ENCODE measurements around the gene GBA2.

Gene GBA2

GRCh38 chr9:35687306-35687705 is 61.7 kb downstream of the GBA2 start:
- Mint-ChIP-seq H3K4me1 (peaks cover 76% of the 10 kb centered on the region), H3K9me3 (no peaks in the 10 kb centered on the region), H3K36me3 (ENCODE audit: low read depth) (peaks cover 45% of the 10 kb centered on the region), H3K27ac (peak overlapping the region; percentile 38), H3K27me3 (ENCODE audit: low read depth, poor library complexity) (no peaks in the 10 kb centered on the region), H3K4me3 (peak overlapping the region; percentile 75)
- TF ChIP-seq, protein P1, sequence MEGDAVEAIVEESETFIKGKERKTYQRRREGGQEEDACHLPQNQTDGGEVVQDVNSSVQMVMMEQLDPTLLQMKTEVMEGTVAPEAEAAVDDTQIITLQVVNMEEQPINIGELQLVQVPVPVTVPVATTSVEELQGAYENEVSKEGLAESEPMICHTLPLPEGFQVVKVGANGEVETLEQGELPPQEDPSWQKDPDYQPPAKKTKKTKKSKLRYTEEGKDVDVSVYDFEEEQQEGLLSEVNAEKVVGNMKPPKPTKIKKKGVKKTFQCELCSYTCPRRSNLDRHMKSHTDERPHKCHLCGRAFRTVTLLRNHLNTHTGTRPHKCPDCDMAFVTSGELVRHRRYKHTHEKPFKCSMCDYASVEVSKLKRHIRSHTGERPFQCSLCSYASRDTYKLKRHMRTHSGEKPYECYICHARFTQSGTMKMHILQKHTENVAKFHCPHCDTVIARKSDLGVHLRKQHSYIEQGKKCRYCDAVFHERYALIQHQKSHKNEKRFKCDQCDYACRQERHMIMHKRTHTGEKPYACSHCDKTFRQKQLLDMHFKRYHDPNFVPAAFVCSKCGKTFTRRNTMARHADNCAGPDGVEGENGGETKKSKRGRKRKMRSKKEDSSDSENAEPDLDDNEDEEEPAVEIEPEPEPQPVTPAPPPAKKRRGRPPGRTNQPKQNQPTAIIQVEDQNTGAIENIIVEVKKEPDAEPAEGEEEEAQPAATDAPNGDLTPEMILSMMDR (IDR thresholded peaks at IDR 0.05): no peak
- DNase-seq: no peak

Data from nephron progenitor cell (in vitro differentiated cells).